Measurements from ENCODE around the gene RPP21.

RPP21 gene

DNA sequence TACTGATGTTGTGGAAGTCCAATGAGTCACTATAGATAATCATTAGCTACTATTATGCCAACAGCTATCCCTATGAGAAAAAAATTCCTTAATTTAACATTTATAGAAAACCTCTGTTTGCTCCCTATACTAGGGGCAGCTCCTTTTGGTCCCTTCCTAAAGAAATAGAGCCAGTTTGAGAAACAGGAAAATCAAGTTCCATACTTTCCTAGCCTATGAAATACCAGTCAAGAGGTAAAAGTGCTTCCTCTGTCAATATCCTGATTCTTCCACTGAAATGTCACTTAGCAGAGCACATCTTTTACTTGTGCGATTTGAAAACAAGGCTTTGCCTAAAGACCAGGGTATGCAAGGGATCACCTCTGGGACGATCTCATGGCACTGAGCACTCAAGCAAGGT lies 32.7 kb upstream of the RPP21 start:
- ATAC-seq (ENCODE audit: low read depth) (no peak), DNase-seq (ENCODE audit: low spot score) (no peak)
- H3K4me3 ChIP-seq (ENCODE audit: severe bottlenecking), result no peak overlapping the region
- TF ChIP-seq, protein P1, sequence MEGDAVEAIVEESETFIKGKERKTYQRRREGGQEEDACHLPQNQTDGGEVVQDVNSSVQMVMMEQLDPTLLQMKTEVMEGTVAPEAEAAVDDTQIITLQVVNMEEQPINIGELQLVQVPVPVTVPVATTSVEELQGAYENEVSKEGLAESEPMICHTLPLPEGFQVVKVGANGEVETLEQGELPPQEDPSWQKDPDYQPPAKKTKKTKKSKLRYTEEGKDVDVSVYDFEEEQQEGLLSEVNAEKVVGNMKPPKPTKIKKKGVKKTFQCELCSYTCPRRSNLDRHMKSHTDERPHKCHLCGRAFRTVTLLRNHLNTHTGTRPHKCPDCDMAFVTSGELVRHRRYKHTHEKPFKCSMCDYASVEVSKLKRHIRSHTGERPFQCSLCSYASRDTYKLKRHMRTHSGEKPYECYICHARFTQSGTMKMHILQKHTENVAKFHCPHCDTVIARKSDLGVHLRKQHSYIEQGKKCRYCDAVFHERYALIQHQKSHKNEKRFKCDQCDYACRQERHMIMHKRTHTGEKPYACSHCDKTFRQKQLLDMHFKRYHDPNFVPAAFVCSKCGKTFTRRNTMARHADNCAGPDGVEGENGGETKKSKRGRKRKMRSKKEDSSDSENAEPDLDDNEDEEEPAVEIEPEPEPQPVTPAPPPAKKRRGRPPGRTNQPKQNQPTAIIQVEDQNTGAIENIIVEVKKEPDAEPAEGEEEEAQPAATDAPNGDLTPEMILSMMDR (IDR thresholded peaks at IDR 0.05; ENCODE audit: poor library complexity, severe bottlenecking), result no peak
- H3K36me3 ChIP-seq (ENCODE audit: low read depth), result peaks cover 44% of the 10 kb centered on the region
- H3K9me3 ChIP-seq (ENCODE audit: severe bottlenecking), result no peaks in the 10 kb centered on the region
- no peaks in the 10 kb centered on the region for H3K4me1 ChIP-seq (ENCODE audit: insufficient read depth, poor library complexity, severe bottlenecking)
- H3K27ac ChIP-seq (ENCODE audit: poor library complexity, severe bottlenecking), result no peak overlapping the region
- H3K27me3 ChIP-seq (ENCODE audit: insufficient read depth, poor library complexity, severe bottlenecking), result no peaks in the 10 kb centered on the region

DNA sequence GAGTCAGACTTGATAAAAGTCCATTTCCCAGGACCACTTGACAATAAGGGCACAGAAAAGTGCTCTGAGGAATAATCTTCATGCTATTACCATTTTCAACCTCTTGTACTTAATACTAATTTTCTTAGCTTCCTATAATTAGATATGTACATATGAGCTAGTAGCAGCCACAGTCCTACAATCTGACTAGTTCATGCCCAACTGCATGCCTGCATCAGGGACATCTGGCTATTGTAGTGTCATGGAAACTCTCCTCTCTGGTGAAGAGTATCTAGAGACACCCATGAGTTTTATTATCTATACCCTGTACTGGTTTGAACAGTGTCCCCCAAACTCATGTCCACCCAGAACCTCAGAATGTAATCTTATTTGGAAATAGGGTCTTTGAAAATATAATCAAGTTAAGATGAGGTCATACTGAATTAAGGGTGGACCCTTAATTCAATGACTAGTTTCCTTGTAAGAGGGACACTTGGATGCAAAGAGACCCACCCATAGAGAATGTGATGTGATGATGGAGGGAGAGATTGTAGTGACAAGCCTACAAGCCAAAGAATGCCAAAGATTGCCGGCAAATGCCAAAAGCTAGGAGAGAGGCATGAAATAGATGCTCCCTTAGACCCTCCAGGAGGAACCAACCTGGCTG lies 32.2 kb upstream of the RPP21 start:
- peaks cover 47% of the 10 kb centered on the region for H3K36me3 ChIP-seq (ENCODE audit: low read depth)
- no peak for DNase-seq (ENCODE audit: low spot score)
- no peak overlapping the region for H3K4me3 ChIP-seq (ENCODE audit: severe bottlenecking)
- no peaks in the 10 kb centered on the region for H3K9me3 ChIP-seq (ENCODE audit: severe bottlenecking)
- H3K27me3 ChIP-seq (ENCODE audit: insufficient read depth, poor library complexity, severe bottlenecking), result no peaks in the 10 kb centered on the region
- no peak for ATAC-seq (ENCODE audit: low read depth)
- no peaks in the 10 kb centered on the region for H3K4me1 ChIP-seq (ENCODE audit: insufficient read depth, poor library complexity, severe bottlenecking)
- no peak overlapping the region for H3K27ac ChIP-seq (ENCODE audit: poor library complexity, severe bottlenecking)
- TF ChIP-seq, protein P1 (IDR thresholded peaks at IDR 0.05; ENCODE audit: poor library complexity, severe bottlenecking), result no peak

DNA sequence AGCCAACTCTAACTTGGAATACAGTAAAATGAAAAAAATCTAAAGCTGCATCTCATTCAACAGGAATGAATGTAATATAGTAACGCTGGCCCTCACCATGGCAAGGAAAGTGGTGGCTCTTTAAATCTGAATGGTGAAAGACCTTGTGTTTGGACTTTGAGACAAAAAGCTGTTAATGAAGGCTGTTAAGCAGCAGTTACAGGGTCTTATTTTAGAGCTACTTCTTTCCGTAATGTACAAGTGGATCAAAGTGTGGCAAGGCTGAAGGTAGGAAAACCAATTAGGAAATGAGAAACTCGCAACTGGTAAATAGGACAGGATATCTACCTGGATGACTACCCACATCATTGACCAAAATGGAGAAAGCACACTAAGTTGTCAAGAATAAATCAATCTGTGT lies 29.8 kb upstream of the RPP21 start:
- H3K4me1 ChIP-seq (ENCODE audit: insufficient read depth, poor library complexity, severe bottlenecking), result no peaks in the 10 kb centered on the region
- H3K9me3 ChIP-seq (ENCODE audit: severe bottlenecking), result no peaks in the 10 kb centered on the region
- H3K4me3 ChIP-seq (ENCODE audit: severe bottlenecking), result no peak overlapping the region
- ATAC-seq (ENCODE audit: low read depth) (no peak), DNase-seq (ENCODE audit: low spot score) (no peak)
- TF ChIP-seq, protein P1 (IDR thresholded peaks at IDR 0.05; ENCODE audit: poor library complexity, severe bottlenecking), result no peak
- H3K27me3 ChIP-seq (ENCODE audit: insufficient read depth, poor library complexity, severe bottlenecking), result no peaks in the 10 kb centered on the region
- peaks cover 59% of the 10 kb centered on the region for H3K36me3 ChIP-seq (ENCODE audit: low read depth)
- no peak overlapping the region for H3K27ac ChIP-seq (ENCODE audit: poor library complexity, severe bottlenecking)

DNA sequence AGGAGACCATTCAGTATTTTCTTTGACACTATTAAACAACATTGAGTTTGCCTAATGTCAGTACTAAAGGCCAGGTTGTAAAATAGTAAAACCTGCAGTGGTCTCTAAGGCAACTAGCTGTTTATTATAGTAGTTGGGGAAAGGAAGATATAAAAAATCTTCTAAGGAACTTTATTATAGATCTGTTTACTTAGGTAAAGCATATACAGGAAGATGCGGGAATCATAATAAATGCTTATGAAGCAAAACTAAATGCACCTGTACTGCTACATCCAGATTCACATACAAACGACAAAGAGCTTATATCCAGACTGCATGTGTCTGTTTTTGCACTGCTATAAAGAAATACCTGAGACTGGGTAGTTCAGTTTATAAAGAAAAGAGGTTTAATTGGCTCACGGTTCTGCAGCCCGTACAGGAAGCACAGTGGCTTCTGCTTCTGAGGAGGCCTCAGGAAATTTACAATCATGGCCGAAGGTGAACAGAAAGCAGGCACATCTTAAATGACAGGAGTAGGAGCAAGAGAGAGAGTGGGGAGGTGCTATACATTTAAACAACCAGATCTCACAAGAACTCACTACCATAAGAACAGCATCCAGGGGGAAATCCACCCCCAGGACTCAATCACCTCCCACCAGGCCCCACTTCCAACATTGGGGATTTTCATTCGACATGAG lies 26.9 kb upstream of the RPP21 start:
- ATAC-seq (ENCODE audit: low read depth) (no peak), DNase-seq (ENCODE audit: low spot score) (no peak)
- no peaks in the 10 kb centered on the region for H3K9me3 ChIP-seq (ENCODE audit: severe bottlenecking)
- peaks cover 70% of the 10 kb centered on the region for H3K36me3 ChIP-seq (ENCODE audit: low read depth)
- peaks cover 4% of the 10 kb centered on the region for H3K4me1 ChIP-seq (ENCODE audit: insufficient read depth, poor library complexity, severe bottlenecking)
- TF ChIP-seq, protein P1 (IDR thresholded peaks at IDR 0.05; ENCODE audit: poor library complexity, severe bottlenecking), result no peak
- H3K4me3 ChIP-seq (ENCODE audit: severe bottlenecking), result no peak overlapping the region
- H3K27me3 ChIP-seq (ENCODE audit: insufficient read depth, poor library complexity, severe bottlenecking), result no peaks in the 10 kb centered on the region
- no peak overlapping the region for H3K27ac ChIP-seq (ENCODE audit: poor library complexity, severe bottlenecking)
